GM20431 (cell line): ENCODE data around the gene TM7SF2.

Experiments
- in situ Hi-C: fragments of 300-500 bp; cut with MseI, MboI; formaldehyde crosslinking; loops from one replicate; pipeline ENCODE4 v1.15.0; 2020; ENCODE audit warnings: low sequenced_read_pairs; ENCODE audit not compliant: unreplicated experiment

TM7SF2 gene

GRCh38 chr11:65087827-65088226 lies 23.8 kb upstream of the TM7SF2 start:
- in situ Hi-C loops, result no loop called here

GRCh38 chr11:65089621-65090020 lies 22.1 kb upstream of the TM7SF2 start:
- in situ Hi-C loops, result no loop called here

GRCh38 chr11:65090628-65091027 lies 21.0 kb upstream of the TM7SF2 start:
- in situ Hi-C loops, result no loop called here

- in situ Hi-C loops, result no loop called here
Observed at GRCh38 chr11:65095427-65095826, 16.2 kb upstream of the TM7SF2 start.

- in situ Hi-C loops, result no loop called here
Observed at GRCh38 chr11:65095974-65096806, 15.5 kb upstream of the TM7SF2 start, which contains the start of gene VPS51. Gene VPS51, plus strand, starts transcription at chr11:65096214. Its CDS starts 37 bp downstream, at chr11:65096251.

- in situ Hi-C loops, result no loop called here
Observed at GRCh38 chr11:65096926-65097325, 14.7 kb upstream of the TM7SF2 start.

- in situ Hi-C loops, result no loop called here
Observed at GRCh38 chr11:65100674-65101350, 10.9 kb upstream of the TM7SF2 start.

GRCh38 chr11:65102142-65103095 lies 9.3 kb upstream of the TM7SF2 start:
- in situ Hi-C loops, result no loop called here

GRCh38 chr11:65103476-65103875 lies 8.2 kb upstream of the TM7SF2 start:
- in situ Hi-C loops, result no loop called here

GRCh38 chr11:65104628-65105027 lies 7.0 kb upstream of the TM7SF2 start:
- in situ Hi-C loops, result no loop called here

- in situ Hi-C loops, result no loop called here
Observed at GRCh38 chr11:65107078-65107477, 4.6 kb upstream of the TM7SF2 start.

GRCh38 chr11:65107751-65108468 lies 3.8 kb upstream of the TM7SF2 start:
- in situ Hi-C loops, result no loop called here

GRCh38 chr11:65108469-65109123 lies 3.1 kb upstream of the TM7SF2 start:
- in situ Hi-C loops, result no loop called here

- in situ Hi-C loops, result no loop called here
Observed at GRCh38 chr11:65109231-65110198, 2.2 kb upstream of the TM7SF2 start.

- in situ Hi-C loops, result no loop called here
Observed at GRCh38 chr11:65110354-65110861, 1.3 kb upstream of the TM7SF2 start.

GRCh38 chr11:65111159-65111743 lies 421 bp upstream of the TM7SF2 start:
- in situ Hi-C loops, result no loop called here

GRCh38 chr11:65112546-65113360 lies 1.1 kb downstream of the TM7SF2 start:
- in situ Hi-C loops, result no loop called here
